Aorta (tissue), 5 donors: ENCODE measurements around the gene BEND5. TPM values are rescaled to one million over a fixed set of nuclear protein-coding genes. Genes with fewer than 3 reads are reported as not detected.

Source experiments
- ATAC-seq: fragments of 200-7000 bp; cut with Tn5 transposase; one replicate; pipeline ENCODE4 v1.9.1; 2022; ENCODE audit warnings: moderate library complexity; ENCODE audit not compliant: low FRiP score
- DNase-seq, 2 donors: peaks; one replicate each; pipeline ENCODE4 v3.0.0-alpha.2; 2020
- H3K27ac ChIP-seq, 2 donors: one replicate each; pipeline ENCODE4 v1.5.1; 2013; ENCODE audit warnings: low read length in 2 of 2, mild to moderate bottlenecking in 2 of 2, moderate library complexity in 2 of 2, control low read depth in 1 of 2, inconsistent platforms in 1 of 2, low read depth in 1 of 2
- H3K27me3 ChIP-seq, 2 donors: one replicate each; pipeline ENCODE4 v1.6.1; 2013; ENCODE audit warnings: control low read depth in 1 of 2, low read length in 1 of 2, mild to moderate bottlenecking in 1 of 2, moderate library complexity in 1 of 2; ENCODE audit not compliant: insufficient read depth in 2 of 2, control insufficient read depth in 1 of 2
- H3K36me3 ChIP-seq, 2 donors: one replicate each; pipeline ENCODE4 v1.6.1; 2013; ENCODE audit warnings: control low read depth in 1 of 2, low read length in 1 of 2, mild to moderate bottlenecking in 1 of 2; ENCODE audit not compliant: insufficient read depth in 2 of 2, control insufficient read depth in 1 of 2
- H3K4me1 ChIP-seq, 2 donors: one replicate each; pipeline ENCODE4 v1.6.1; 2013; ENCODE audit warnings: low read length in 2 of 2, control low read depth in 1 of 2, mild to moderate bottlenecking in 1 of 2, moderate library complexity in 1 of 2; ENCODE audit not compliant: insufficient read depth in 2 of 2, control insufficient read depth in 1 of 2
- H3K4me3 ChIP-seq, 2 donors: one replicate each; pipeline ENCODE4 v1.5.1; 2013; ENCODE audit warnings: low read length in 2 of 2, control low read depth in 1 of 2, mild to moderate bottlenecking in 1 of 2
- H3K9me3 ChIP-seq: one replicate; pipeline ENCODE4 v1.6.1; 2013; ENCODE audit warnings: mild to moderate bottlenecking, low read length; ENCODE audit not compliant: control insufficient read depth
- WGBS, 2 donors: extraction: QIAGEN DNeasy Blood & Tissue Kit; methylation state at CpG; one replicate each; pipeline ENCODE4 v1.1.7; 2013; 5-methylcytosine and 5-hydroxymethylcytosine counted together
- intact Hi-C, 2 donors: fragments of 100-400 bp; cut with DNase I; formaldehyde crosslinking; loops; one replicate each; pipeline versions ENCODE4 v1.14.2 to v1.15.0; 2022
- polyA plus RNA-seq, 2 donors: library from polyadenylated mRNA; stranded (reverse); fragments of 200-250 nt; gene quantifications; one replicate each; pipeline ENCODE4 v1.2.3, GENCODE V29; 2013
- total RNA-seq, 2 donors: library from RNA; stranded (reverse); fragmentation: NEBNext Ultra II Directional; extraction: Animal tissue kit (Norgen Biotek cat#: 25700); gene quantifications; one replicate each; pipeline ENCODE4 v1.2.1, GENCODE V29; 2021
- donor health status: healthy with polysubstance abuse.
- donor health status: Bipolar disorder and iron deficiency.
- donor health status: DM: no; HTN: no; CAD: no.
- donor health status: DM: no; HTN: no; CAD: no.
- donor health status: DM: yes; HTN: yes; CAD: no.

BEND5 gene
- total and polyA plus RNA-seq, 4 donors: 2.1 to 11.2 (median 7.0) TPM

DNA sequence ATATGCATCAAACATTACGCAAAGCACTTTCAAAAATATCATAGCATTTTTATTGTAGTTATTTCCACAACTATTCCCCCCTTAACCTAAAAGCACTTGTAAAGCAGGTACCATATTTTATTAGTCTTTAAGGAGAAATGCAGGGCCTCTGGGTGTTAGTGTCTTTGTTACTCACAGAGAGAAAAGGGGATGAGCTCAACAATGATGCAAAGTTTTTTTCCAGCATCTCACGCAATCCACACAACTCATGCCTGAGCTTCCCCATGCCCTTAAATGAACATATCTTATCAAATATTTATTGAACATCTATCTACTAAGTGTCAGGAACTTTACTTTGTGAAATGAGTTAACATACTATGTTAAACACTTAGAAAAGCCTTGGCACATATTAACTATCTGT is 50.6 kb downstream of the BEND5 start:
- no peaks in the 10 kb centered on the region for H3K27me3 ChIP-seq
- no peak overlapping the region for H3K4me3 ChIP-seq
- H3K36me3 ChIP-seq: peaks cover 3 to 4% of the 10 kb centered on the region in 2 donors
- WGBS, 2 donors: 97 to 98% methylated on average over 2 of the region's 2 CpGs
- H3K9me3 ChIP-seq: no peaks in the 10 kb centered on the region
- no peak overlapping the region for H3K27ac ChIP-seq
- DNase-seq (no peak), ATAC-seq (no peak)
- no peaks in the 10 kb centered on the region for H3K4me1 ChIP-seq
- intact Hi-C loops: no loop called here

- Histone ChIP-seq H3K4me3 (no peak overlapping the region), H3K36me3 (peaks cover 3 to 4% of the 10 kb centered on the region in 2 donors), H3K9me3 (no peaks in the 10 kb centered on the region), H3K4me1 (no peaks in the 10 kb centered on the region), H3K27me3 (no peaks in the 10 kb centered on the region), H3K27ac (no peak overlapping the region)
- ATAC-seq (no peak), DNase-seq (no peak)
- intact Hi-C loops: no loop called here
- 87 to 92% methylated on average over 5 of the region's 5 CpGs for WGBS, 2 donors
Observed at GRCh38 chr1:48725341-48726046, 51.2 kb downstream of the BEND5 start.

DNA sequence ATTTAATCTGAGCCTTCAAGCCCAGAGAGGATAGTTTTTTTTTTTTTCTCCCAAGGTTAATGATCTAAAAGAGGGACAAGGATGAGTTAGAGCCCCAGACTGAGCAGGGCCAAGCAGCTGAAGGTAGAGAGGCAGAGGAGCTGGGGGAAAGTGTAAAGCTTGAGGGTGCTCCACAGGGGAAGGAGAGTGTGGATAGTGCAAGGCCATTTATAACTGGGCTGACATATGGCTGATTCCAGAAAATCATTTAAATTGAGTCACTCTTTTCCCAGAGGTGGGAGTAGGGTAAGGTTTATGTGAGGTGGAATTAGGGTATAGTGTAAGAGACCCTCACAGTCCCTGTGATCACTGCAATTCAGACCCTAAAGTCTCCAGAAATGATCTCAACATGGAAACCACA is 55.8 kb downstream of the BEND5 start:
- Histone ChIP-seq H3K9me3 (no peaks in the 10 kb centered on the region), H3K4me1 (no peaks in the 10 kb centered on the region), H3K27ac (no peak overlapping the region), H3K4me3 (no peak overlapping the region), H3K36me3 (no peaks in the 10 kb centered on the region), H3K27me3 (no peaks in the 10 kb centered on the region)
- intact Hi-C loops: no loop called here
- no peak for DNase-seq
- no peak for ATAC-seq

DNA sequence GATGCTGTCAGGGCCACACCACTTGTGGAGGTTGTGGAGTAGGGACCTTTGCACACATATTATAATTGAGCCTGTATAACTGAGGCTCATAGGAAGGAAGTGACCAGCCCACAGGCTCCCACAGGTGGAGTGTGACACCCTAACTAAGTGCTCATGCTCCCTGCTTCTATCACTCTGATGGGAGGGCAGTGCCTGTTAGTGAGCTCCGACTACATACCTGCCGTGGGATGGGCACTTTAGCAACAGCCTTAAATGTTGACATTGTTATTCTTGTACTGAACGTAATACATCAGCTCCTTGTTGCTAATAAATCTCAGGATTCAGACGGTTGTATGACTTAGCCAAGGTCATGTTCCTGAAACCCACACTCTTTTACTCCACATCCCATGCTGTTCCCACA is 58.0 kb downstream of the BEND5 start:
- Histone ChIP-seq H3K4me3 (no peak overlapping the region), H3K36me3 (no peaks in the 10 kb centered on the region), H3K9me3 (no peaks in the 10 kb centered on the region), H3K27ac (no peak overlapping the region), H3K27me3 (no peaks in the 10 kb centered on the region), H3K4me1 (no peaks in the 10 kb centered on the region)
- ATAC-seq (no peak), DNase-seq (no peak)
- intact Hi-C loops: loop anchor here in 1 of 2 donors (10.0 kb wide), 1 partner anchor 706 kb away; no protein-coding TSS in a partner anchor
- 68 to 73% methylated on average over 4 of the region's 4 CpGs for WGBS, 2 donors

GRCh38 chr1:48718116-48718630 is 58.5 kb downstream of the BEND5 start:
- H3K36me3 ChIP-seq: no peaks in the 10 kb centered on the region
- H3K27ac ChIP-seq: no peak overlapping the region

GRCh38 chr1:48717082-48717481 is 59.6 kb downstream of the BEND5 start:
- Histone ChIP-seq H3K36me3 (no peaks in the 10 kb centered on the region), H3K9me3 (no peaks in the 10 kb centered on the region), H3K27ac (no peak overlapping the region), H3K4me3 (no peak overlapping the region), H3K27me3 (no peaks in the 10 kb centered on the region), H3K4me1 (no peaks in the 10 kb centered on the region)
- WGBS, 2 donors: 73 to 97% methylated on average over 1 of the region's 1 CpG
- intact Hi-C loops: loop anchor here in 1 of 2 donors (10.0 kb wide), 1 partner anchor 708 kb away; no protein-coding TSS in a partner anchor
- ATAC-seq: no peak
- no peak for DNase-seq

More at GRCh38 chr1:48718116-48718630, 58.5 kb downstream of the BEND5 start:
- ATAC-seq: no peak
- DNase-seq: no peak
- intact Hi-C loops: loop anchor here in 1 of 2 donors (10.0 kb wide), 1 partner anchor 707 kb away; no protein-coding TSS in a partner anchor
- Histone ChIP-seq H3K9me3 (no peaks in the 10 kb centered on the region), H3K4me3 (no peak overlapping the region), H3K27me3 (no peaks in the 10 kb centered on the region), H3K4me1 (no peaks in the 10 kb centered on the region)

DNA sequence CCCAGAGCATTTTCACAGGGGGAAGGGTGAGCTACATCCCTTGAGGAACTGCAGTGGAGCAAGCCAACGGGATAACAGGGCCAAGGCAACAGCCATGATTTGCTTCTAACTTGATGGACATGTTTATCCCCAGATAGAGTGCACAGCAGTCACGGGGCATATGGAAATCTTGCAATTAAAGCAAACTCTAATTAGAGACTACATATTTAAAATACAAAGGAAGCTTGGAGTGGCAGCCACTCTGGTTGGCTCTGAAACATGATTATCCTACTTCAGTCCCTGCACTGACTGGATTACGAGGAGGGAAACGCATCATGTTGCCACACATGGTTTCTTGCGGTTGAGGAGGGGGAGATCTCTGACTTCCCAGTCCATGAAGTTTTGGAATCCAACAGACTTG is 60.8 kb downstream of the BEND5 start:
- DNase-seq: no peak
- intact Hi-C loops: loop anchor here in 1 of 2 donors (10.0 kb wide), 1 partner anchor 709 kb away; no protein-coding TSS in a partner anchor
- no peak overlapping the region for H3K4me3 ChIP-seq
- no peak for ATAC-seq
- 88 to 91% methylated on average over 5 of the region's 5 CpGs for WGBS, 2 donors
- H3K4me1 ChIP-seq: no peaks in the 10 kb centered on the region
- no peaks in the 10 kb centered on the region for H3K27me3 ChIP-seq
- H3K27ac ChIP-seq: no peak overlapping the region
- H3K36me3 ChIP-seq: no peaks in the 10 kb centered on the region
- H3K9me3 ChIP-seq: no peaks in the 10 kb centered on the region

GRCh38 chr1:48710915-48711314 is 65.8 kb downstream of the BEND5 start:
- ATAC-seq (no peak), DNase-seq (no peak)
- Histone ChIP-seq H3K4me1 (no peaks in the 10 kb centered on the region), H3K27ac (no peak overlapping the region), H3K9me3 (no peaks in the 10 kb centered on the region), H3K36me3 (no peaks in the 10 kb centered on the region), H3K4me3 (no peak overlapping the region), H3K27me3 (no peaks in the 10 kb centered on the region)
- intact Hi-C loops: loop anchor here in 1 of 2 donors (10.0 kb wide), 1 partner anchor 714 kb away; no protein-coding TSS in a partner anchor
- 95 to 100% methylated on average over 2 of the region's 2 CpGs for WGBS, 2 donors

GRCh38 chr1:48710318-48710717 is 66.4 kb downstream of the BEND5 start:
- H3K4me3 ChIP-seq: no peak overlapping the region
- no peaks in the 10 kb centered on the region for H3K4me1 ChIP-seq
- intact Hi-C loops: loop anchor here in 1 of 2 donors (10.0 kb wide), 1 partner anchor 714 kb away; no protein-coding TSS in a partner anchor
- ATAC-seq (no peak), DNase-seq (no peak)
- H3K27me3 ChIP-seq: no peaks in the 10 kb centered on the region
- H3K9me3 ChIP-seq: no peaks in the 10 kb centered on the region
- 94 to 97% methylated on average over 2 of the region's 2 CpGs for WGBS, 2 donors
- no peak overlapping the region for H3K27ac ChIP-seq
- no peaks in the 10 kb centered on the region for H3K36me3 ChIP-seq
